Transverse colon (tissue), 4 donors: ENCODE measurements around the gene RABGAP1L.

Experiments used
- CTCF ChIP-seq, 5 experiments: fragments of 200-600 bp in 3 of 5; fragments of 450-650 bp in 2 of 5; sonication (generic) in 3 of 5; IDR thresholded peaks; 1 replicate in 2 of 5; 2 replicates in 3 of 5; pipeline ENCODE4 v1.5.1; 2016 to 2017; ENCODE audit warnings: antibody characterized with exemption in 5 of 5, inconsistent platforms in 3 of 5, mild to moderate bottlenecking in 2 of 5, moderate library complexity in 1 of 5
- POLR2AphosphoS5 ChIP-seq, 3 donors: sonication (generic); formaldehyde crosslinking; IDR thresholded peaks; one replicate each; pipeline ENCODE4 v1.6.1; 2016; ENCODE audit warnings: antibody characterized with exemption in 3 of 3

DNA sequence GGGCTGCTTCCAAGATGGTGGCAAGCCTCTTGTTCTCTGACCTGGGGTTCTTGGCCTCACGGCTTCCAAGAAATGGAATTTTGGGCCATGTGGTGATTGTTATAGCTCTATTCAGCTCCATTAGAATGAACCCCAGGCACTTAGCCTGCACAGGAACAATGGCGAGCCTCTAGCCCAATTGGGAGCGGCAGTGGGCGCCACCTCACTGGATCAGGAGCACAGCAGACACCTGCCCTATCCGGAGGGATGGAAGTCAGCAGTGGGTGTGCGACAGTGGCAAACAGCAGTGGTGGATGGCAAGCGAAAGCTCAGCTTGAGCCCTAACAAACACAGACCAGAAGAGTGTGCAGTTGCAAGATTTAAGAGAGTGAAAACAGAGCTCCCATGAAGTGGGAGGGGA, 519.3 kb downstream of the RABGAP1L start:
- no peak for TF ChIP-seq CTCF (IDR thresholded peaks at IDR 0.05)
- no peak for TF ChIP-seq POLR2AphosphoS5 (IDR thresholded peaks at IDR 0.05)
